GM23338 (cell line): ENCODE measurements around the gene KRTAP25-1. TPM values are rescaled to one million over a fixed set of nuclear protein-coding genes. Genes with fewer than 3 reads are reported as not detected.

Experiments
- ATAC-seq: fragments of 200-7000 bp; cut with Tn5 transposase; 3 replicates; pipeline ENCODE4 v1.9.1; 2020
- DNase-seq: peaks from one replicate; pipeline ENCODE4 v3.0.0-alpha.2; 2015; ENCODE audit warnings: low spot score
- H2AFZ ChIP-seq: fragments of 200-600 bp; sonication (generic); 2 replicates; pipeline ENCODE4 v1.8.0; 2016; ENCODE audit warnings: antibody characterized with exemption, mild to moderate bottlenecking, moderate library complexity
- H3F3A ChIP-seq: fragments of 200-600 bp; sonication (generic); replicated peaks from 2 replicates; pipeline ENCODE4 v1.8.0; 2017; ENCODE audit warnings: antibody characterized with exemption, mixed run types, low read depth
- H3K27ac ChIP-seq: fragments of 200-600 bp; sonication (generic); 2 replicates; pipeline ENCODE4 v1.6.1; 2016; ENCODE audit warnings: low read depth
- H3K27me3 ChIP-seq: fragments of 200-600 bp; sonication (generic); 2 replicates; pipeline ENCODE4 v1.8.0; 2016; ENCODE audit warnings: mild to moderate bottlenecking, mixed run types, moderate library complexity; ENCODE audit not compliant: insufficient read depth
- H3K36me3 ChIP-seq: fragments of 200-600 bp; sonication (generic); 2 replicates; pipeline ENCODE4 v1.8.0; 2016; ENCODE audit warnings: mild to moderate bottlenecking; ENCODE audit not compliant: insufficient read depth
- H3K4me1 ChIP-seq: fragments of 200-600 bp; sonication (generic); 2 replicates; pipeline ENCODE4 v1.8.0; 2016; ENCODE audit warnings: mild to moderate bottlenecking, moderate library complexity; ENCODE audit not compliant: insufficient read depth
- H3K4me2 ChIP-seq: fragments of 200-600 bp; sonication (generic); 2 replicates; pipeline ENCODE4 v1.7.1; 2017; ENCODE audit warnings: mixed run types
- H3K4me3 ChIP-seq: fragments of 200-600 bp; sonication (generic); 2 replicates; pipeline ENCODE4 v1.6.1; 2016; ENCODE audit warnings: mixed run types
- H3K79me2 ChIP-seq: fragments of 200-600 bp; sonication (generic); replicated peaks from 2 replicates; pipeline ENCODE4 v1.8.0; 2017; ENCODE audit warnings: mild to moderate bottlenecking; ENCODE audit not compliant: insufficient read depth
- H3K9me2 ChIP-seq: fragments of 200-600 bp; sonication (generic); 2 replicates; pipeline ENCODE4 v1.8.0; 2017; ENCODE audit not compliant: insufficient read depth
- H4K20me1 ChIP-seq: fragments of 200-600 bp; sonication (generic); replicated peaks from 2 replicates; pipeline ENCODE4 v1.8.0; 2017; ENCODE audit warnings: mild to moderate bottlenecking; ENCODE audit not compliant: insufficient read depth
- H3K27ac Mint-ChIP-seq: 2 replicates; pipeline ENCODE4 v1.8.0; 2020; ENCODE audit warnings: inconsistent platforms, mild to moderate bottlenecking, moderate library complexity, mixed read lengths
- H3K27me3 Mint-ChIP-seq: 3 replicates; pipeline ENCODE4 v1.8.0; 2022; ENCODE audit warnings: low read depth, mild to moderate bottlenecking, moderate library complexity, mixed read lengths, inconsistent platforms; ENCODE audit not compliant: insufficient read depth, poor library complexity
- H3K36me3 Mint-ChIP-seq: 3 replicates; pipeline ENCODE4 v1.8.0; 2021; ENCODE audit warnings: low read depth, mild to moderate bottlenecking, inconsistent platforms, moderate library complexity, mixed read lengths
- H3K4me1 Mint-ChIP-seq: 3 replicates; pipeline ENCODE4 v1.8.0; 2020; ENCODE audit warnings: mild to moderate bottlenecking, inconsistent platforms, mixed read lengths
- H3K4me3 Mint-ChIP-seq: 3 replicates; pipeline ENCODE4 v1.8.0; 2021; ENCODE audit warnings: moderate library complexity, mild to moderate bottlenecking, inconsistent platforms, mixed read lengths
- H3K9me3 Mint-ChIP-seq: 3 replicates; pipeline ENCODE4 v1.8.0; 2020; ENCODE audit warnings: moderate library complexity, mild to moderate bottlenecking, inconsistent platforms, mixed read lengths
- CREB1 ChIP-seq: fragments of 250-450 bp; sonication (Bioruptor Pico); IDR thresholded peaks from 2 replicates; pipeline ENCODE4 v1.5.0; 2020; ENCODE audit warnings: low read depth, mild to moderate bottlenecking, moderate library complexity
- CTCF ChIP-seq, 2 experiments: fragments of 200-600 bp in 1 of 2; sonication (generic) in 1 of 2; conservative IDR thresholded peaks; 2 replicates each; pipeline versions ENCODE4 v1.5.1 to v1.6.1; 2016 to 2017; ENCODE audit warnings: antibody characterized with exemption in 2 of 2, low read depth in 2 of 2, mild to moderate bottlenecking in 2 of 2, moderate library complexity in 1 of 2
- ETS1 ChIP-seq: IDR thresholded peaks from 2 replicates; pipeline ENCODE4 v1.6.1; 2016; ENCODE audit warnings: antibody characterized with exemption
- EZH2 ChIP-seq: fragments of 200-600 bp; sonication (generic); IDR thresholded peaks from one replicate; pipeline ENCODE4 v1.8.0; 2017; ENCODE audit warnings: antibody characterized with exemption, mild to moderate bottlenecking, low read depth; ENCODE audit not compliant: unreplicated experiment
- EZH2phosphoT487 ChIP-seq: fragments of 200-600 bp; sonication (generic); IDR thresholded peaks from one replicate; pipeline ENCODE4 v1.8.1; 2018; ENCODE audit warnings: antibody characterized with exemption; ENCODE audit not compliant: unreplicated experiment
- JUNB ChIP-seq: IDR thresholded peaks from one replicate; pipeline ENCODE4 v1.6.1; 2016; ENCODE audit warnings: antibody characterized with exemption; ENCODE audit not compliant: unreplicated experiment
- NANOG ChIP-seq: IDR thresholded peaks from 2 replicates; pipeline ENCODE4 v1.6.1; 2016; ENCODE audit warnings: antibody characterized with exemption, borderline replicate concordance
- POLR2AphosphoS5 ChIP-seq: IDR thresholded peaks from 2 replicates; pipeline ENCODE4 v1.6.1; 2016; ENCODE audit warnings: antibody characterized with exemption, low read depth
- STAT1 ChIP-seq: IDR thresholded peaks from one replicate; pipeline ENCODE4 v1.6.1; 2016; ENCODE audit warnings: antibody characterized with exemption; ENCODE audit not compliant: unreplicated experiment
- ZNF114 ChIP-seq: fragments of 250-450 bp; sonication (Bioruptor Pico); IDR thresholded peaks from 2 replicates; pipeline ENCODE4 v1.5.0; 2020; ENCODE audit warnings: mild to moderate bottlenecking, moderate library complexity
- ZNF331 ChIP-seq: fragments of 250-450 bp; sonication (Bioruptor Pico); IDR thresholded peaks from 2 replicates; pipeline ENCODE4 v1.5.0; 2020; ENCODE audit warnings: low read depth, mild to moderate bottlenecking, moderate library complexity
- ZNF462 ChIP-seq: fragments of 250-450 bp; sonication (Bioruptor Pico); IDR thresholded peaks from 2 replicates; pipeline ENCODE4 v1.5.0; 2020; ENCODE audit warnings: mild to moderate bottlenecking, moderate library complexity
- polyA plus RNA-seq: library from polyadenylated mRNA; unstranded; fragments of >200 nt; fragmentation: Nextera tagmentation; extraction: Ambion mirVana; gene quantifications from 2 replicates; pipeline ENCODE4 v1.2.1, GENCODE V29; 2016
- total RNA-seq: library from RNA; depleted of rRNA; stranded (reverse); fragments of >200 nt; shearing (Covaris generic); gene quantifications from 2 replicates; pipeline ENCODE4 v1.2.3, GENCODE V29; 2014
- TF ChIP-seq, protein P1 (sequence below): IDR thresholded peaks from one replicate; pipeline ENCODE4 v1.6.1; 2018; ENCODE audit warnings: antibody characterized with exemption; ENCODE audit not compliant: unreplicated experiment

KRTAP25-1 gene
- total and polyA plus RNA-seq, 2 experiments from 2014 or later, result not detected

DNA sequence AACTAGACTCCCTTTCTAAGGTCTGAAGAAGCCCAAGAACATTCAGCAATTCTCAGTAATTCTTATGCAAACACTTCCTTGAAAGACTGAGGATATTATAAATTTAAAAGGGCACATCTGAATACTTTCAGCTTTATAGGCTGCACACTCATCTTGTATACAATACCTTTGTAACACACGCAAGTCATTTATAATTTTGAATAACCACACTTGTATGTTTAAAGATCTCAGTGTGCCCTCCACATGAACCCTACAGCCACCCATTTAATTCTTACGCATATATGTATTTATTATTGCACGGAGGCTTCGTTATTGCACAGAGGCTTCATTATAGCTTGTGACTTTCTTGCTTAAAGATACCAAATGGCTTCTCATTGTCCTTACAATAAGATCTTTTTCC, 49.4 kb upstream of the KRTAP25-1 start:
- no peak for DNase-seq
- TF ChIP-seq, protein P1, sequence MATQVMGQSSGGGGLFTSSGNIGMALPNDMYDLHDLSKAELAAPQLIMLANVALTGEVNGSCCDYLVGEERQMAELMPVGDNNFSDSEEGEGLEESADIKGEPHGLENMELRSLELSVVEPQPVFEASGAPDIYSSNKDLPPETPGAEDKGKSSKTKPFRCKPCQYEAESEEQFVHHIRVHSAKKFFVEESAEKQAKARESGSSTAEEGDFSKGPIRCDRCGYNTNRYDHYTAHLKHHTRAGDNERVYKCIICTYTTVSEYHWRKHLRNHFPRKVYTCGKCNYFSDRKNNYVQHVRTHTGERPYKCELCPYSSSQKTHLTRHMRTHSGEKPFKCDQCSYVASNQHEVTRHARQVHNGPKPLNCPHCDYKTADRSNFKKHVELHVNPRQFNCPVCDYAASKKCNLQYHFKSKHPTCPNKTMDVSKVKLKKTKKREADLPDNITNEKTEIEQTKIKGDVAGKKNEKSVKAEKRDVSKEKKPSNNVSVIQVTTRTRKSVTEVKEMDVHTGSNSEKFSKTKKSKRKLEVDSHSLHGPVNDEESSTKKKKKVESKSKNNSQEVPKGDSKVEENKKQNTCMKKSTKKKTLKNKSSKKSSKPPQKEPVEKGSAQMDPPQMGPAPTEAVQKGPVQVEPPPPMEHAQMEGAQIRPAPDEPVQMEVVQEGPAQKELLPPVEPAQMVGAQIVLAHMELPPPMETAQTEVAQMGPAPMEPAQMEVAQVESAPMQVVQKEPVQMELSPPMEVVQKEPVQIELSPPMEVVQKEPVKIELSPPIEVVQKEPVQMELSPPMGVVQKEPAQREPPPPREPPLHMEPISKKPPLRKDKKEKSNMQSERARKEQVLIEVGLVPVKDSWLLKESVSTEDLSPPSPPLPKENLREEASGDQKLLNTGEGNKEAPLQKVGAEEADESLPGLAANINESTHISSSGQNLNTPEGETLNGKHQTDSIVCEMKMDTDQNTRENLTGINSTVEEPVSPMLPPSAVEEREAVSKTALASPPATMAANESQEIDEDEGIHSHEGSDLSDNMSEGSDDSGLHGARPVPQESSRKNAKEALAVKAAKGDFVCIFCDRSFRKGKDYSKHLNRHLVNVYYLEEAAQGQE, result no peak
- no peak for TF ChIP-seq STAT1
- TF ChIP-seq EZH2, result no peak
- TF ChIP-seq CTCF (conservative IDR thresholded peaks at IDR 0.05; ENCODE audit: low read depth in 2 of 2), result no peak
- no peak for TF ChIP-seq EZH2phosphoT487
- TF ChIP-seq ZNF114 (CRISPR knock-in tag), result no peak
- TF ChIP-seq ZNF331 (CRISPR knock-in tag), result no peak
- no peak for TF ChIP-seq CREB1 (CRISPR knock-in tag)
- TF ChIP-seq POLR2AphosphoS5, result no peak
- TF ChIP-seq JUNB, result no peak
- TF ChIP-seq ZNF462, result no peak
- TF ChIP-seq NANOG, result no peak
- no peak for TF ChIP-seq ETS1
- H3K27ac Mint-ChIP-seq, result no peak overlapping the region
- Histone ChIP-seq H3K4me3 (no peak overlapping the region), H3K4me1 (no peaks in the 10 kb centered on the region), H3K36me3 (no peaks in the 10 kb centered on the region), H3F3A (no peaks in the 10 kb centered on the region), H2AFZ (no peak overlapping the region), H3K27ac (no peak overlapping the region), H4K20me1 (no peaks in the 10 kb centered on the region), H3K4me2 (no peak overlapping the region), H3K79me2 (no peaks in the 10 kb centered on the region), H3K27me3 (no peaks in the 10 kb centered on the region), H3K9me2 (no peaks in the 10 kb centered on the region)
- no peak for ATAC-seq
- no peaks in the 10 kb centered on the region for H3K9me3 Mint-ChIP-seq
- H3K36me3 Mint-ChIP-seq, result no peaks in the 10 kb centered on the region
- no peaks in the 10 kb centered on the region for H3K27me3 Mint-ChIP-seq
- H3K4me1 Mint-ChIP-seq, result no peaks in the 10 kb centered on the region
- H3K4me3 Mint-ChIP-seq, result no peak overlapping the region
